ENCODE data around the gene NALF2.

DNA sequence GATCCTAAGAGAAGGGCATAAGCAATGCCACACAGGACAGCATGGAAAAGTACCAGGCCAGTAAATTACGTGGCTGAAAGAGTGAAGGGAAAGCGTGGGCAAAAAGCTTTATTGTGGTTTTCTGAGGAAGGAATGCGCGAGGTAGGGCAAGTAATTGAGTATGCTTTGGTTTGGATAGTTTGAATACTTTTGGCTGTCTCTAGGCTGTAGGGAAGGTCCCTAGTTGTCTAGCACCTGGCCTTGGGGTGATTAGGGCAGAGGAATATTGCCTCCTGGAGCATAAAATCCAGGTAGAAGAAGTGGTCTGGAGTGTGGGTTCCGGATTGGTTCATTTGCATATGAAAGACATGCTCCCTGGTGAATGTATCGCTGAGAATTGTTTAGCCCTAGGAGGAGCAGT lies 46.4 kb upstream of the NALF2 start:
- TF ChIP-seq, protein P1, sequence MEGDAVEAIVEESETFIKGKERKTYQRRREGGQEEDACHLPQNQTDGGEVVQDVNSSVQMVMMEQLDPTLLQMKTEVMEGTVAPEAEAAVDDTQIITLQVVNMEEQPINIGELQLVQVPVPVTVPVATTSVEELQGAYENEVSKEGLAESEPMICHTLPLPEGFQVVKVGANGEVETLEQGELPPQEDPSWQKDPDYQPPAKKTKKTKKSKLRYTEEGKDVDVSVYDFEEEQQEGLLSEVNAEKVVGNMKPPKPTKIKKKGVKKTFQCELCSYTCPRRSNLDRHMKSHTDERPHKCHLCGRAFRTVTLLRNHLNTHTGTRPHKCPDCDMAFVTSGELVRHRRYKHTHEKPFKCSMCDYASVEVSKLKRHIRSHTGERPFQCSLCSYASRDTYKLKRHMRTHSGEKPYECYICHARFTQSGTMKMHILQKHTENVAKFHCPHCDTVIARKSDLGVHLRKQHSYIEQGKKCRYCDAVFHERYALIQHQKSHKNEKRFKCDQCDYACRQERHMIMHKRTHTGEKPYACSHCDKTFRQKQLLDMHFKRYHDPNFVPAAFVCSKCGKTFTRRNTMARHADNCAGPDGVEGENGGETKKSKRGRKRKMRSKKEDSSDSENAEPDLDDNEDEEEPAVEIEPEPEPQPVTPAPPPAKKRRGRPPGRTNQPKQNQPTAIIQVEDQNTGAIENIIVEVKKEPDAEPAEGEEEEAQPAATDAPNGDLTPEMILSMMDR (IDR thresholded peaks at IDR 0.05; ENCODE audit: insufficient read depth, low read depth, low read length): no peak
- no peak for TF ChIP-seq EZH2 (IDR thresholded peaks at IDR 0.05; ENCODE audit: insufficient read depth, low read length)

Data from astrocyte (in vitro differentiated cells and primary cell).